GM12878 (cell line): ENCODE measurements around the gene AK8. TPM values are rescaled to one million over a fixed set of nuclear protein-coding genes. Genes with fewer than 3 reads are reported as not detected.

ENCODE experiments used
- ATAC-seq: fragments of 200-7000 bp; cut with Tn5 transposase; 3 replicates; pipeline ENCODE4 v1.9.1; 2020; ENCODE audit warnings: mild to moderate bottlenecking, moderate library complexity
- BruUV-seq: library from RNA; stranded (reverse); fragments of 400-500 nt; replicated peaks from 2 replicates; lab custom pipeline; 2021; lab: Mats Ljungman, UMichigan
- CTCF ChIA-PET: fragments of 300-600 bp; sonication (Branson Sonifier 250); formaldehyde crosslinking; extraction: SDS; loops from one replicate; lab custom pipeline; 2021; ENCODE audit warnings: inconsistent platforms; lab: Yijun Ruan, JAX
- POLR2A ChIA-PET: fragments of 350-600 bp; formaldehyde crosslinking; extraction: SDS; loops from one replicate; lab custom pipeline; 2021; ENCODE audit warnings: inconsistent platforms; lab: Charles Lee
- RAD21 ChIA-PET: fragments of 300-600 bp; sonication (Branson Sonifier 250); formaldehyde crosslinking; loops from one replicate; lab custom pipeline; 2023; ENCODE audit warnings: antibody characterized with exemption; ENCODE audit not compliant: unreplicated experiment; lab: Charles Lee
- SMC1A ChIA-PET: fragments of 300-600 bp; sonication (Branson Sonifier 250); formaldehyde crosslinking; loops from one replicate; lab custom pipeline; 2023; ENCODE audit not compliant: unreplicated experiment, uncharacterized antibody; lab: Charles Lee
- DNase-seq: peaks from one replicate; pipeline ENCODE4 v3.0.0-alpha.2; 2011; ENCODE audit warnings: low read depth, low spot score
- FAIRE-seq: peaks from 3 replicates; lab custom pipeline; 2011; peaks lifted over from hg19 to GRCh38; lab: Jason Lieb, UNC
- H2AFZ ChIP-seq: 2 replicates; pipeline ENCODE4 v1.6.0; 2011; ENCODE audit warnings: low read depth, low read length, control low read depth; ENCODE audit not compliant: control insufficient read depth
- H3K27ac ChIP-seq: 2 replicates; pipeline ENCODE4 v1.5.1; 2011; ENCODE audit warnings: control low read depth; ENCODE audit not compliant: control insufficient read depth, insufficient read depth
- H3K27me3 ChIP-seq, 2 experiments: replicated peaks in 1 of 2; 2 replicates each; pipeline versions ENCODE4 v1.6.0 to v1.6.1; 2011; ENCODE audit warnings: low read length in 1 of 2; ENCODE audit not compliant: control insufficient read depth in 2 of 2, insufficient read depth in 2 of 2
- H3K36me3 ChIP-seq, 2 experiments: 2 replicates each; pipeline ENCODE4 v1.5.1; 2011; ENCODE audit warnings: low read length in 1 of 2; ENCODE audit not compliant: control insufficient read depth in 2 of 2, insufficient read depth in 2 of 2
- H3K4me1 ChIP-seq: 2 replicates; pipeline ENCODE4 v1.6.1; 2011; ENCODE audit warnings: mild to moderate bottlenecking, low read length, moderate library complexity, mixed read lengths; ENCODE audit not compliant: control insufficient read depth, insufficient read depth
- H3K4me2 ChIP-seq: 2 replicates; pipeline ENCODE4 v1.6.0; 2011; ENCODE audit warnings: control low read depth; ENCODE audit not compliant: control insufficient read depth, insufficient read depth
- H3K4me3 ChIP-seq: fragments of 200-600 bp; sonication (generic); 2 replicates; pipeline ENCODE4 v1.5.1; 2016
- H3K79me2 ChIP-seq: 2 replicates; pipeline ENCODE4 v1.6.0; 2011; ENCODE audit warnings: low read length; ENCODE audit not compliant: control insufficient read depth, insufficient read depth
- H3K9ac ChIP-seq: 2 replicates; pipeline ENCODE4 v1.8.0; 2011; ENCODE audit warnings: low read length, control low read depth, mixed read lengths; ENCODE audit not compliant: control insufficient read depth, insufficient read depth
- H3K9me3 ChIP-seq: replicated peaks from 3 replicates; pipeline ENCODE4 v1.5.1; 2011; ENCODE audit warnings: mild to moderate bottlenecking, low read length; ENCODE audit not compliant: control insufficient read depth, insufficient read depth
- H4K20me1 ChIP-seq: 2 replicates; pipeline ENCODE4 v1.6.0; 2011; ENCODE audit not compliant: control insufficient read depth, insufficient read depth
- BHLHE40 ChIP-seq, 2 experiments: fragments of 450-650 bp in 1 of 2; IDR thresholded peaks; 2 replicates each; pipeline ENCODE4 v1.6.1; 2011 to 2017; ENCODE audit warnings: low read depth in 2 of 2, borderline replicate concordance in 1 of 2, improper control_type of control experiment in 1 of 2, low read length in 1 of 2, mild to moderate bottlenecking in 1 of 2
- DPF2 ChIP-seq: fragments of 450-650 bp; IDR thresholded peaks from 2 replicates; pipeline ENCODE4 v1.6.1; 2017; ENCODE audit warnings: mild to moderate bottlenecking
- FOXM1 ChIP-seq: IDR thresholded peaks from 2 replicates; pipeline ENCODE4 v1.6.1; 2012; ENCODE audit warnings: low read depth, mild to moderate bottlenecking, inconsistent platforms, low read length, moderate library complexity
- GATAD2B ChIP-seq: fragments of 450-650 bp; conservative IDR thresholded peaks from 2 replicates; pipeline ENCODE4 v1.6.1; 2017; ENCODE audit warnings: low read depth, mild to moderate bottlenecking, moderate library complexity
- KLF5 ChIP-seq: fragments of 450-650 bp; IDR thresholded peaks from 2 replicates; pipeline ENCODE4 v1.6.1; 2014; ENCODE audit warnings: mild to moderate bottlenecking; ENCODE audit not compliant: partially characterized antibody
- PAX5 ChIP-seq: IDR thresholded peaks from 2 replicates; pipeline ENCODE4 v1.6.1; 2011; ENCODE audit warnings: low read depth, low read length, borderline replicate concordance
- PAX8 ChIP-seq: fragments of 450-650 bp; IDR thresholded peaks from 2 replicates; pipeline ENCODE4 v1.6.1; 2017; ENCODE audit warnings: mild to moderate bottlenecking, moderate library complexity
- PRDM15 ChIP-seq: fragments of 450-650 bp; formaldehyde crosslinking; IDR thresholded peaks from 2 replicates; pipeline ENCODE4 v1.4.0; 2020; ENCODE audit warnings: mild to moderate bottlenecking, moderate library complexity
- SIN3A ChIP-seq: IDR thresholded peaks from 2 replicates; pipeline ENCODE4 v1.6.1; 2012; ENCODE audit warnings: low read depth, low read length, improper control_type of control experiment
- SMAD5 ChIP-seq: IDR thresholded peaks from 2 replicates; pipeline ENCODE4 v1.6.1; 2016; ENCODE audit warnings: antibody characterized with exemption, low read depth
- SP1 ChIP-seq: IDR thresholded peaks from one replicate; pipeline ENCODE4 v1.6.1; 2011; ENCODE audit warnings: low read depth, low read length
- YBX1 ChIP-seq: fragments of 450-650 bp; IDR thresholded peaks from 2 replicates; pipeline ENCODE4 v1.6.1; 2016; ENCODE audit warnings: antibody characterized with exemption
- ZNF622 ChIP-seq: fragments of 450-650 bp; IDR thresholded peaks from 2 replicates; pipeline ENCODE4 v1.6.1; 2017; ENCODE audit warnings: mild to moderate bottlenecking, inconsistent platforms
- WGBS: methylation state at CpG from one replicate; pipeline ENCODE4 v1.1.6; 2016; ENCODE audit warnings: low lambda C conversion rate; ENCODE audit not compliant: insufficient replicate concordance, insufficient coverage; ENCODE audit errors: missing lambda C conversion rate; 5-methylcytosine and 5-hydroxymethylcytosine counted together
- in situ Hi-C: fragments of 300-500 bp; cut with MboI; formaldehyde crosslinking; loops from 9 replicates; pipeline ENCODE4 v1.14.3; 2018; ENCODE audit warnings: mixed read lengths
- intact Hi-C: fragments of 100-400 bp; cut with micrococcal nuclease; formaldehyde crosslinking; loops from one replicate; pipeline ENCODE4 v1.14.2; 2022; ENCODE audit not compliant: unreplicated experiment
- polyA plus RNA-seq, 11 experiments: library from polyadenylated mRNA; depleted of rRNA in 4 of 11; unstranded in 6 of 11; stranded (reverse) in 5 of 11; fragments of >200 nt; fragmentation: Nextera tagmentation in 4 of 11; fragmentation: Illumina TruSeq in 1 of 11; extraction: Ambion mirVana in 4 of 11; extraction: Trizol in 1 of 11; gene quantifications; 1 replicate in 1 of 11; 2 replicates in 10 of 11; pipeline versions ENCODE4 v1.2.1 to v1.2.3, GENCODE V29; 2011 to 2016; ENCODE audit warnings: inconsistent platforms in 2 of 11, missing spikeins in 2 of 11, low read depth in 1 of 11
- total RNA-seq, 4 experiments: library from RNA; depleted of rRNA in 3 of 4; stranded (reverse); fragments of >200 nt in 3 of 4; fragmentation: Illumina TruSeq in 1 of 4; extraction: Trizol in 1 of 4; gene quantifications; 2 replicates each; pipeline versions ENCODE4 v1.2.1 to v1.2.3, GENCODE V29; 2013 to 2021

The AK8 gene
- total and polyA plus RNA-seq, 10 of the 15 experiments (the other 5 are each of a cell fraction or from before 2014, with no cell fraction given), result 0.03 to 0.12 (median 0.06) TPM; not detected in 5

- no TSS peak for BruUV-seq
- H3K9me3 ChIP-seq, result no peaks in the 10 kb centered on the region
- no peaks in the 10 kb centered on the region for H4K20me1 ChIP-seq
- no peak overlapping the region for H3K27ac ChIP-seq
- no peak for TF ChIP-seq BHLHE40 (IDR thresholded peaks at IDR 0.05; ENCODE audit: borderline replicate concordance in 1 of 2, low read depth in 2 of 2, low read length in 1 of 2)
- TF ChIP-seq, all 136 proteins: peak for 0
- ChIA-PET CTCF (no interaction called here), POLR2A (no interaction called here), SMC1A (no interaction called here), RAD21 (no interaction called here)
- intact Hi-C loops, result no loop called here
- Histone ChIP-seq H3K9ac (no peak overlapping the region), H3K4me3 (no peak overlapping the region), H2AFZ (no peak overlapping the region), H3K27me3 (peaks cover 0 to 4% of the 10 kb centered on the region in 2 experiments; a peak in 1 of 4 replicates), H3K36me3 (no peaks in the 10 kb centered on the region), H3K4me1 (no peaks in the 10 kb centered on the region), H3K4me2 (no peak overlapping the region), H3K79me2 (no peaks in the 10 kb centered on the region)
- 12% methylated on average over 8 of the region's 8 CpGs for WGBS
- in situ Hi-C loops, result no loop called here
- FAIRE-seq (no peak), ATAC-seq (no peak), DNase-seq (no peak)
Observed at GRCh38 chr9:132726576-132727130, 151.4 kb downstream of the AK8 start.

- DNase-seq, result no peak
- Histone ChIP-seq H4K20me1 (no peaks in the 10 kb centered on the region), H3K36me3 (no peaks in the 10 kb centered on the region), H3K4me3 (no peak overlapping the region), H3K4me2 (no peak overlapping the region), H3K27ac (no peak overlapping the region), H3K9me3 (no peaks in the 10 kb centered on the region), H3K27me3 (peaks cover 0 to 4% of the 10 kb centered on the region in 2 experiments; a peak in 1 of 4 replicates), H3K79me2 (no peaks in the 10 kb centered on the region), H3K9ac (no peak overlapping the region), H3K4me1 (no peaks in the 10 kb centered on the region), H2AFZ (no peak overlapping the region)
- ChIA-PET SMC1A (no interaction called here), RAD21 (no interaction called here), POLR2A (no interaction called here), CTCF (no interaction called here)
- in situ Hi-C loops (no loop called here), intact Hi-C loops (no loop called here)
- no peak for FAIRE-seq
- BruUV-seq, result no TSS peak
- TF ChIP-seq SMAD5, result no peak
- TF ChIP-seq ZNF622, result no peak
- no peak for TF ChIP-seq PRDM15 (CRISPR knock-in tag)
- no peak for TF ChIP-seq PAX5
- no peak for TF ChIP-seq GATAD2B
- TF ChIP-seq SP1, result no peak
- no peak for TF ChIP-seq KLF5
- TF ChIP-seq PAX8, result no peak
- no peak for TF ChIP-seq YBX1
- no peak for TF ChIP-seq DPF2
- TF ChIP-seq SIN3A, result no peak
- TF ChIP-seq FOXM1, result no peak
- ATAC-seq, result no peak
- 39% methylated on average over 12 of the region's 13 CpGs for WGBS
Observed at GRCh38 chr9:132725306-132725705, 152.8 kb downstream of the AK8 start.
